Astrocyte of the cerebellum (primary cell): ENCODE results near the gene CLOCK.

ENCODE experiments used
- DNase-seq: peaks from one replicate; pipeline ENCODE4 v3.0.0-alpha.2; 2011; ENCODE audit warnings: low read depth
- H3K4me3 ChIP-seq: 2 replicates; pipeline ENCODE4 v1.5.1; 2011; ENCODE audit warnings: mild to moderate bottlenecking, low read depth, low read length, moderate library complexity
- CTCF ChIP-seq: IDR thresholded peaks from 2 replicates; pipeline ENCODE4 v1.5.1; 2012; ENCODE audit warnings: low read length, low read depth, moderate library complexity, mild to moderate bottlenecking; ENCODE audit errors: missing control alignments
- in situ Hi-C: cut with HindIII; loops from 2 replicates; pipeline ENCODE4 v1.10.0; 2017; ENCODE audit warnings: low sequenced_read_pairs

The CLOCK gene

GRCh38 chr4:55530167-55530566, 16.5 kb downstream of the CLOCK start:
- no peak for TF ChIP-seq CTCF
- in situ Hi-C loops: no loop called here
- H3K4me3 ChIP-seq: no peak overlapping the region
- no peak for DNase-seq

GRCh38 chr4:55528491-55528890, 18.2 kb downstream of the CLOCK start:
- in situ Hi-C loops: no loop called here

GRCh38 chr4:55524844-55525571, 21.7 kb downstream of the CLOCK start:
- no peak overlapping the region for H3K4me3 ChIP-seq
- no peak for DNase-seq
- no peak for TF ChIP-seq CTCF
- in situ Hi-C loops: no loop called here

More at GRCh38 chr4:55528491-55528890, 18.2 kb downstream of the CLOCK start:
- no peak for TF ChIP-seq CTCF
- no peak overlapping the region for H3K4me3 ChIP-seq
- no peak for DNase-seq

- in situ Hi-C loops: no loop called here
- TF ChIP-seq CTCF: no peak
- no peak for DNase-seq
- no peak overlapping the region for H3K4me3 ChIP-seq
Observed at GRCh38 chr4:55518442-55518841, 28.3 kb downstream of the CLOCK start.

GRCh38 chr4:55517526-55518229, 29.0 kb downstream of the CLOCK start:
- DNase-seq: no peak
- in situ Hi-C loops: no loop called here
- no peak for TF ChIP-seq CTCF
- H3K4me3 ChIP-seq: no peak overlapping the region

DNA sequence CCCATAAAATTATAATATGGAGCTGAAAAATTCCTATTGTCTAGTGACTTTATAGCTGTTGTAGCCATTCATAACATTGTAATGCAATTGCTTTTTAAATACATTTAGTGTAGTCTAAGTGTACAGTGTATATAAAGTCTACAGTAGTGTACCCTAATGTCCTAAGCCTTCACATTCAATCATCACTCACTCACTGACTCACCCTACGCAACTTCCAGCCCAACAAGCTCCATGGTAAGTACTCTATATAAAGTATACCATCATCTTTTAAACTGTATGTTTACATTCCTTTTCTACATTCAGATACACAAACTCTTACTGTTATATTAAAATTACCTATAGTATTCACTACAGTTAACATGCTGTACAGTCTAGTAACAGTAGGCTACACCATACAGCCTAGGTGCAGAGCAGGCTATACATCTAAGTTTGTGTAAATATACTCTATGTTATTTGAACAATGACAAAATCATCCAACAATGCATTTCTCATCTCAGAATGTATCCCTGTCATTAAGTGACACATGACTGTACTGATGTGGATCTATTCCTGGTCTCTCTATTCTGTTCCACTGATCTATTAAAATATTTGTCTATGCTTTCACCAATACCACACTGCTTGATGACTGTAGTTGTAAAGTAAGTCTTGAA, 33.7 kb downstream of the CLOCK start:
- no peak overlapping the region for H3K4me3 ChIP-seq
- TF ChIP-seq CTCF: no peak
- no peak for DNase-seq
- in situ Hi-C loops: no loop called here
